K562 (cell line): ENCODE results near the gene TMEM163. TPM values are rescaled to one million over a fixed set of nuclear protein-coding genes. Genes with fewer than 3 reads are reported as not detected.

ENCODE experiments used
- CBX3 ChIP-seq, 2 experiments: IDR thresholded peaks; 1 replicate in 1 of 2; 2 replicates in 1 of 2; pipeline ENCODE4 v1.6.1; 2012; ENCODE audit warnings: inconsistent platforms in 2 of 2, low read length in 2 of 2, borderline replicate concordance in 1 of 2, control low read depth in 1 of 2
- CHD4 ChIP-seq: fragments of 200-600 bp; sonication (generic); IDR thresholded peaks from 3 replicates; pipeline ENCODE4 v1.6.1; 2012; ENCODE audit warnings: low read depth, mild to moderate bottlenecking, mixed read lengths, low read length, inconsistent platforms; ENCODE audit not compliant: insufficient read depth, insufficient replicate concordance, poor library complexity, severe bottlenecking
- DDX20 ChIP-seq: fragments of 450-650 bp; IDR thresholded peaks from 2 replicates; pipeline ENCODE4 v1.6.1; 2016; ENCODE audit warnings: missing genetic modification characterization, low read depth, mild to moderate bottlenecking, missing compliant biosample characterization, moderate library complexity
- ETS2 ChIP-seq: IDR thresholded peaks from 2 replicates; pipeline ENCODE4 v1.6.1; 2016; ENCODE audit warnings: borderline replicate concordance, missing genetic modification characterization, mild to moderate bottlenecking, moderate library complexity, missing compliant biosample characterization; ENCODE audit not compliant: poor library complexity, severe bottlenecking
- MEF2A ChIP-seq: IDR thresholded peaks from 2 replicates; pipeline ENCODE4 v1.6.1; 2011; ENCODE audit warnings: low read depth, mild to moderate bottlenecking, low read length, moderate library complexity; ENCODE audit not compliant: control insufficient read depth
- PHB ChIP-seq: fragments of 250-450 bp; sonication (Bioruptor Pico); IDR thresholded peaks from 2 replicates; pipeline ENCODE4 v1.5.0; 2021
- PTRF ChIP-seq: fragments of 450-650 bp; IDR thresholded peaks from 2 replicates; pipeline ENCODE4 v1.6.1; 2016; ENCODE audit warnings: mild to moderate bottlenecking, missing genetic modification characterization, missing compliant biosample characterization
- SP1 ChIP-seq: sonication (generic); formaldehyde crosslinking; IDR thresholded peaks from 2 replicates; pipeline ENCODE4 v1.8.1; 2022; ENCODE audit warnings: mild to moderate bottlenecking, missing genetic modification reagents
- SRSF7 ChIP-seq: fragments of 200-400 bp; formaldehyde crosslinking; optimal IDR thresholded peaks from 2 replicates; pipeline ENCODE3; 2017; ENCODE audit warnings: mild to moderate bottlenecking, low read depth, low read length
- TFAM ChIP-seq: fragments of 250-450 bp; sonication (Bioruptor Pico); conservative IDR thresholded peaks from 2 replicates; pipeline ENCODE4 v1.5.0; 2021; ENCODE audit warnings: mild to moderate bottlenecking, moderate library complexity
- ZBTB26 ChIP-seq: fragments of 450-650 bp; formaldehyde crosslinking; IDR thresholded peaks from 2 replicates; pipeline ENCODE4 v1.4.0; 2022; ENCODE audit warnings: missing genetic modification characterization
- ZKSCAN8 ChIP-seq: fragments of 200-800 bp; sonication (Bioruptor generic); IDR thresholded peaks from 2 replicates; pipeline ENCODE4 v1.6.1; 2016; ENCODE audit warnings: missing genetic modification characterization, missing compliant biosample characterization
- ZNF280B ChIP-seq: fragments of 250-450 bp; sonication (Bioruptor Pico); IDR thresholded peaks from 2 replicates; pipeline ENCODE4 v1.5.1; 2021; ENCODE audit warnings: mild to moderate bottlenecking
- ZNF512 ChIP-seq: IDR thresholded peaks from 2 replicates; pipeline ENCODE4 v1.6.1; 2016; ENCODE audit warnings: missing genetic modification characterization, missing compliant biosample characterization
- ZNF57 ChIP-seq: fragments of 450-650 bp; formaldehyde crosslinking; IDR thresholded peaks from 2 replicates; pipeline ENCODE4 v1.4.0; 2020; ENCODE audit warnings: mild to moderate bottlenecking, moderate library complexity
- ZNF77 ChIP-seq: fragments of 250-450 bp; sonication (Bioruptor Pico); IDR thresholded peaks from 2 replicates; pipeline ENCODE4 v1.5.0; 2020
- polyA plus RNA-seq, 8 experiments: library from polyadenylated mRNA; depleted of rRNA in 4 of 8; stranded (reverse) in 5 of 8; unstranded in 3 of 8; fragments of >200 nt; fragmentation: Nextera tagmentation in 2 of 8; fragmentation: Illumina TruSeq in 1 of 8; extraction: Ambion mirVana in 2 of 8; extraction: Trizol in 1 of 8; gene quantifications; 2 replicates each; pipeline versions ENCODE4 v1.2.1 to v1.2.3, GENCODE V29; 2011 to 2014; ENCODE audit warnings: inconsistent platforms in 1 of 8, missing spikeins in 1 of 8
- total RNA-seq, 7 experiments: library from RNA; depleted of rRNA in 6 of 7; stranded (reverse); fragments of >200 nt in 6 of 7; fragmentation: Illumina TruSeq in 2 of 7; extraction: Trizol in 2 of 7; gene quantifications; 2 replicates each; pipeline versions ENCODE4 v1.2.1 to v1.2.3, GENCODE V29; 2011 to 2021; ENCODE audit warnings: low replicate concordance in 1 of 7
- TF ChIP-seq, protein P1 (sequence below): fragments of 200-800 bp; sonication (Bioruptor generic); IDR thresholded peaks from 2 replicates; pipeline ENCODE4 v1.6.1; 2016; ENCODE audit warnings: missing genetic modification characterization, missing compliant biosample characterization

The TMEM163 gene
- total and polyA plus RNA-seq, 9 of the 15 experiments (the other 6 are each of a cell fraction or from before 2014, with no cell fraction given): 0.04 to 0.68 (median 0.16) TPM; not detected in 3

DNA sequence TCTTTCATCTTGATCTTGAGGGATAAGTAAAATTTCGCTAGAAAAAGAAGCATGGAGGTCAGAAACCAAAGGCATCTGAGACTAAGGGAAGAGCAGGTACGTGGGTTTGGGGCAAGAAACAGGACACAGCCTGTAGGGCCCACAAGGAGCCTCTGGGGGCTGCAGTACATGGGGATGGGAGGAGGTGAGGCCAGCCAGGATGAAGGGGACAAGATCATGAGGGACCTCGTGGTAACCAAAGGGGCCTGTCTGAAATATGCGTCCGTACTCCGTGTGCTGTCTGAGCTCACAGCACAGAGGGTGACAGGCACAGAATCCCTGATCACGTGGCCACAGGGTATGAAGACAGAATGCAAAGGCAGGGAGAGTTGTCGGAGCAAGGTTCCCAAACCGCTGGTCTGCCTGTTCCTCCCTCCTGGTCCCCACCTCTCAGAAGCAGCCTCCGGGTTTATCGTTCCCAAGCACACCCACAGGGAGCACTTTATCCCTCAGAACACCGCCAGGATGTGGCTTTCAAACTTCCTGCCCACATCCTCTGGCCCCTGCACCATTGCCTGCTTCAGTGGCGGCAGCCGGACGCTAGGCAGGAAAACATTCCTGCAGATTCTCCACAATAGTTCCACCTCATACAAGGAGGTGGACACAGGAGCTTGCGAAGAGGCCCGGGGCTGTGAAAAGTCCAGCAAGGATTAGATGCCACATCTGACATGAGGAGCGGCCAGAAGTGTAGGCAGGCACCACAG, 12.0 kb downstream of the TMEM163 start (continued):
- TF ChIP-seq ZNF512 (tag) (no peak), ZNF280B (CRISPR knock-in tag) (no peak), ZBTB26 (CRISPR knock-in tag) (no peak), TFAM (CRISPR knock-in tag) (no peak), ETS2 (no peak), PHB (no peak), DDX20 (tag) (no peak), ZKSCAN8 (CRISPR knock-in tag) (no peak), SRSF7 (no peak), PTRF (tag) (no peak), CBX3 (IDR thresholded peaks at IDR 0.05; ENCODE audit: borderline replicate concordance in 1 of 2, low read length in 2 of 2) (no peak), SP1 (CRISPR knock-in tag) (peak; percentile 42; the same call in 1 of the 2 replicates), ZNF77 (CRISPR knock-in tag) (no peak), CHD4 (no peak), ZNF57 (CRISPR knock-in tag) (no peak), MEF2A (no peak)
- TF ChIP-seq, protein P1, sequence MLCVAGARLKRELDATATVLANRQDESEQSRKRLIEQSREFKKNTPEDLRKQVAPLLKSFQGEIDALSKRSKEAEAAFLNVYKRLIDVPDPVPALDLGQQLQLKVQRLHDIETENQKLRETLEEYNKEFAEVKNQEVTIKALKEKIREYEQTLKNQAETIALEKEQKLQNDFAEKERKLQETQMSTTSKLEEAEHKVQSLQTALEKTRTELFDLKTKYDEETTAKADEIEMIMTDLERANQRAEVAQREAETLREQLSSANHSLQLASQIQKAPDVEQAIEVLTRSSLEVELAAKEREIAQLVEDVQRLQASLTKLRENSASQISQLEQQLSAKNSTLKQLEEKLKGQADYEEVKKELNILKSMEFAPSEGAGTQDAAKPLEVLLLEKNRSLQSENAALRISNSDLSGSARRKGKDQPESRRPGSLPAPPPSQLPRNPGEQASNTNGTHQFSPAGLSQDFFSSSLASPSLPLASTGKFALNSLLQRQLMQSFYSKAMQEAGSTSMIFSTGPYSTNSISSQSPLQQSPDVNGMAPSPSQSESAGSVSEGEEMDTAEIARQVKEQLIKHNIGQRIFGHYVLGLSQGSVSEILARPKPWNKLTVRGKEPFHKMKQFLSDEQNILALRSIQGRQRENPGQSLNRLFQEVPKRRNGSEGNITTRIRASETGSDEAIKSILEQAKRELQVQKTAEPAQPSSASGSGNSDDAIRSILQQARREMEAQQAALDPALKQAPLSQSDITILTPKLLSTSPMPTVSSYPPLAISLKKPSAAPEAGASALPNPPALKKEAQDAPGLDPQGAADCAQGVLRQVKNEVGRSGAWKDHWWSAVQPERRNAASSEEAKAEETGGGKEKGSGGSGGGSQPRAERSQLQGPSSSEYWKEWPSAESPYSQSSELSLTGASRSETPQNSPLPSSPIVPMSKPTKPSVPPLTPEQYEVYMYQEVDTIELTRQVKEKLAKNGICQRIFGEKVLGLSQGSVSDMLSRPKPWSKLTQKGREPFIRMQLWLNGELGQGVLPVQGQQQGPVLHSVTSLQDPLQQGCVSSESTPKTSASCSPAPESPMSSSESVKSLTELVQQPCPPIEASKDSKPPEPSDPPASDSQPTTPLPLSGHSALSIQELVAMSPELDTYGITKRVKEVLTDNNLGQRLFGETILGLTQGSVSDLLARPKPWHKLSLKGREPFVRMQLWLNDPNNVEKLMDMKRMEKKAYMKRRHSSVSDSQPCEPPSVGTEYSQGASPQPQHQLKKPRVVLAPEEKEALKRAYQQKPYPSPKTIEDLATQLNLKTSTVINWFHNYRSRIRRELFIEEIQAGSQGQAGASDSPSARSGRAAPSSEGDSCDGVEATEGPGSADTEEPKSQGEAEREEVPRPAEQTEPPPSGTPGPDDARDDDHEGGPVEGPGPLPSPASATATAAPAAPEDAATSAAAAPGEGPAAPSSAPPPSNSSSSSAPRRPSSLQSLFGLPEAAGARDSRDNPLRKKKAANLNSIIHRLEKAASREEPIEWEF (CRISPR knock-in tag): no peak
